GOT3 (cell line): ENCODE results near the gene EGR4.
"Not testable (repeated sequence)": the region's sequence is repeated elsewhere in the genome, so short reads cannot be mapped to it uniquely, and the experiment has no call there.

Experiments
- DNase-seq: peaks from one replicate; lab custom pipeline; 2025; ENCODE audit warnings: mixed read lengths; lab: John Stamatoyannopoulos, UW

Gene EGR4

DNA sequence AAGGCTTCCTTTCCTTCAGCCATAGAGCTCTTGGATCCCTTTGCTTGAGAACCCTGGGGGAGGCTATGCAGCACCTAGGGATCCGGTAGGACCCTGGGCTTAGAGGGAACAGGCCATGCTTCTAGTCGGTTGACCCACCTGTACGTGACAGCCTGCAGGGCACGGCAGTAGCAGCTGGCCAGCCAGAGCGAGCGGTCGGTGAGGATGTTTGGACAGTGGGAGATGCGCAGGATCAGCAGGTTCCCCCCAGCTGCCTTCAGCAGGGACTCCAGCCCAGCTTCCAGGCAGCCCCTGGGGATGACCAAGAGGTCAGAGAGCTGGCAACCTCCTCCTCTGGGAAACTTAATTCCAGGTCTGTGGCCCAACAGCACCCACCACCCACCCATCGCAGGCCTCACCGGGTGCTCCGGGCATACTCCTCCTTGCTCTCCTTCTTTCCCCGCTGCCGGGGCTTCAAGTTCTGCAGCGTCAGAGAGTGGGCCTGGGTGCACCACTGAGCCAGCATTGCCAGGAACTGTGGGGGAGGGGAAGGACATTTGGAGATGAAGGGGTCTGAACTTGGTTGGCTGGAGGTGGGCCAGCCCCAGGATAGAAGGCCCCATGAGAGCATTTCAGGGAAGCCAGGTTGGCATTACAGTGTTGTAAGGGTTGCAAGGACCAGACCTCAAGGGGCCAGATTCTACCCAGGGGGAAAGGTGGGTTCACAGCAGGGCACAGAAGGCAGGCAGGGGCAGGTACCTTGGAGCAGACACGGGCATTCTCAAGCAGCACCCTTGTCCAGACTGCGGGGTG lies 29.6 kb downstream of the EGR4 start:
- no peak for DNase-seq

DNA sequence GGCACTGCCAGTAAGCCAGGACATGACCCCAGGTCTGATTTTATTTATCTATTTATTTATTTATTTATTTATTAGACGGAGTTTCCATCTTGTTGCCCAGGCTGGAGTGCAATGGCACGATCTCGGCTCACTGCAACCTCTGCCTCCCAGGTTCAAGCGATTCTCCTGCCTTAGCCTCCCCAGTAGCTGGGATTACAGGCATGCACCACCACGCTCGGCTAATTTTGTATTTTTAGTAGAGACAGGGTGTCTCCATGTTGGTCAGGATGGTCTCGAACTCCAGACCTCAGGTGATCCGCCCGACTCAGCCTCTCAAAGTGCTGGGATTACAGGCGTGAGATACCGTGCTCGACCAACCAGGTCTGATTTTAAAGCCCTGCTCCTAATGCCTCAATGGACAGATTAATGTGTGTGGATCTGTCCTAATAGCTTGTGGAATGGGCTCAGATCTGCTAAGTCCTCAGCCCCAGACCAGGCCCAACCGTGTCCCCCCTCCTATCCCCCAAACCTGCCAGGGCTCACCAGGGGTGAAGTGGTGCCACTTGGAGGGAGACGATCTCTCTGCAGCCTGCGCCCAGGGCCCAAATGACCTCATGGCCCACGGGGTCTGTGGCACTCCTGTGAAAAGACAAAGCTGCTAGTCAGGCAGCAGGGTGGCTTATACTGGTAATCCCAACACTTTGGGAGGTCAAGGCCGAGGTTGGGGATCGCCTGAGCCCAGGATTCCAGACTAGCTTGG lies 30.5 kb downstream of the EGR4 start:
- DNase-seq: not testable (repeated sequence)

DNA sequence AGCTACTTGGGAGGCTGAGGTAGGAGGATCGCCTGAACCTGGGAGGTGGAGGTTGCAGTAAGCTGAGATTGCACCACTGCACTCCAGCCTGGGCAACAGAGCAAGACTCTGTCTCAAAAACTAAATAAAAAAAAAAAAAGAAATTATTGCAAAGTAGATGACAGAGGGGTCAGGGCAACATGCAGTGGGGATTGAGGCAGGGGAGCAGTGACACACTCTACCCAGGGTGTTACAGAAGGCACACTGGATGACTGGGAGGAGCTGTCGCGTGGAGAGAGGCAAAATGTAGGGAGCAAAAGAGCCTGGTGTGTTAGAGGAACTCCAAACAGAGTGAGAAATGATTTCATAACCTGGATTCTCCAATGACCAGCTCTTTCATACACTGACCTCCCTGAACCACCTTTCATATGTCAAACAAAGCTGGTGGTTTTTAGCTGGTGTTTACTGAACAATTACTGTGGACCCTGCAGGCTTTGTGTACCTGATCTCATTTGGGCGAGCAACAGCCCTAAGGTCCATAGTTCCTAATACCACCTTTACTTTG lies 31.2 kb downstream of the EGR4 start:
- DNase-seq: no peak

DNA sequence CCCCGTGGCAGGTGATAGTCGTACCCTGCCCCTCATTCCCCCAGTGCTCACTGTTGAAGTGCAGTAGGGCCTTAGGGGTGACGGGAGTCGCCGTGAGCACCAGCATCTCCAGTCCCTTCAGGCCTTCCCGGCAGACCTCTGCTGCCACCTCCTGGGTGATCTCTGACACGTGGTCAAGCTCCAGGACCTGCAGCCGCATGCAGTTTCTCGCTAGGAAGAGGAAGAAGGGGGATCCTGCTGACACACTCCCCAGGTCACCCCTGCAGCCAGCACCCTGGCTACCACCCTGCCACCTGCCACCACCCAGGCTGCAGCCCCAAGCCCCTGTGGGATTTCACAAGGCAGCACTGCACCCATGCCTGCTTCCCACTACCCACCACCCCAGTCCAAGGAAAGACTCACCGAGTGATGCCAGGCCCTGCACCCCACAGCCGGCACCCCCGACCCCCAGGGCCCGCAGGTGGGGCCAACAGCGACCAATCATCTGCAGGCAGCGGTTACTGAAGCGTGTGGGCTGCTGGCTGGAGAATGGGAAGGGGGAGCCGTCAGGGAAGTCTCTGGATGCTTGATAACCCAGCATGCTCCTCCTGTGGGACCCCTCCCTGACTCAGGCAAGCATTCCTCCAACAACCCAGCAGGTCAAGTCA lies 32.9 kb downstream of the EGR4 start:
- DNase-seq: no peak

DNA sequence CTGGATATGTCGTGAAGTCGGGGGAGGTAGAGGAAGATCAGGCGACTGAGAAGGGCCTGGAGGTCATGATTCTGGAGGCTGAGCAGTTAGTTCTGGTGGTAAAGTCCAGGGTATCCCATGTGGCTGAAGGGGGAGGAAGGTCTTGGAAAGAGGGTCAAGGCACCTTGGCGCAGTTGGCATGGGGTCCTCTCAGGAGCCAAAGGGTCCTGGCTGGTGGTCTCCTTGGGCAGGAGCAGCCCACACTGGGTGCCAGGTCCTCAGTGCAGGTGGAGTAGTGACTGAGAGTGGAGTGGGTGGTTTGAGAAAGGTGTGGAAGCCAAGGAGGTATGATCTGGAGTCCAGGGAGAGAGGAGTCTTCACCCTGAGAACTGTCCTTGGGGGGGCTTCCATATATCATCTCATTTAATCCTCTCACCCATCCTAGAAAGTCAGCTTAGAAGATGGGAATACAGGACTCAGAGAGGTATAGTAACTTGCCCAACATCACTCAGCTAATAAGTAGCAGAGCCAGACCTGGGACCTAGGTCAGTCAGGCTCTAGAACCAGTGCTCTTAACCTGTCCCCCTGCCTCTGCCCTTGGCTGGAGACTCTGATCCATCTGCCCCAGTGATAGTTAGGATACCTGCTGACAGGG lies 33.5 kb downstream of the EGR4 start:
- no peak for DNase-seq

DNA sequence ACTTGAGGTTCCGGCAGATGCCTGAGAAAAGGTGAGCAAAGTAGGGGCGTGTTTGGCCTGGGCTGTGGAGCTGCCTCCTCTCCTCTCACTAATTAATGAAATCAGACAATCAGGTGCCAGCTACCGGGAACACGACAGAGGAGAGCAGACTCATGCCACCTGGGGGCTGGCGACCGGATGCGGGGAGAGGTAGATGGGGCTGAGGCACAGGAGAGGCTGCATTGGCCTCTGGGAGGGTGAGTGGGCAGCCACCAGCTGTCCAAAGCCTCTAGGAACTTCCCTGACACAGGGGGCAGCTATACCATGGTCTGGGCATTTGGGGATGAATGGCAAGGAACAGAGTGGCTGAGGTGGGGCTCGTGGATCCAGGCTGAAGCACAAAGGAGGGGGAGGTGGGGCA lies 34.1 kb downstream of the EGR4 start:
- no peak for DNase-seq

DNA sequence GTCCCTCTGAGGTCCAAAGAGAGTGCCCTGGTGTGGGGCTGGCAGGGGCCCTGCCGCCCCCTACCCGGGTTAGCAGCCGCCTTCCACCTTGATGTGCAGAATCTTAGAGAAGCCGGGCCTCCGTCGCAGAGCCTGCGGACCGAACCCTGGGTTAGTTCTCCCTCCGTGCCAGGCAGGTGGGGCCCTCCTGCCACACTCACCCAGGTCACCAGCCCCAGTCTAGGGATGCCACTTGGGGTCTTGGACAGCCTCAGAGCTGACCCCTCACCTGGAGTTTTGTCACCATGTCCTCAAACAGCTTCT lies 34.5 kb downstream of the EGR4 start:
- no peak for DNase-seq

DNA sequence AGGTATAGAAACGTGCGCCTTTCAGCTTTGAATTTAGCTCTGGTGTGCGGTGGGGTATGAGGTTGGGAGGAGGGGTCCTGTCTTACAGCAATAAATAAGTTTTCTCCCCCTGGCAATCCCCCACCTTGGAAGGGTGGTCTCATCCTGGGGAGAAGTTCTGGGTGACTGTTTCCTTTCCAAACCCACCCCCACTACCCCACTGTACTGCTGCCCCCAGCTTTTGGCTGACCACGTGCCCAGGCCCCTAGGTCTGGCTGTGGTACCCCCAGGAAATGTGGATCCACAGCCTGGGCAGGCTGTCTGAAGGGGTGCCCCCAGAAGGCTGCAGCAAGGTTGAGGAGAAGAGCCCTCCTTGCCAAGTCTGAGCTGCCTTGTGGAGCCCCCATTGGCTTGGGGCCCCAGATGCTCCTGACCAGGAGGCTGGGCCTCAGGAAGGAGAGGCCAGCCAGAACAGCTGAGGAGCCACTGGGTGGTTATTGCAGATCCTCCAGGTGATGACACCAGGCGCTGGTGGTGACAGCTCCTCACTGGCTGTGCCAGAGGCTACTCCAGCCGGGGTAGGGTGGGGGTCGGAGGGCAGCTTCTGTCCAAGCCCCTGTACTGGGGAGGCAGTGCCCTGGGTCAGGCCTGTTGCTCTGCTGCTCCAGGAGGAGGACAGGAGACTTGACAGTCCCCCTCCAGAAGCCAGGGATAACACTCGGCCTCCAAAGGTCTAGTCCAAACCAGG lies 35.0 kb downstream of the EGR4 start:
- no peak for DNase-seq

DNA sequence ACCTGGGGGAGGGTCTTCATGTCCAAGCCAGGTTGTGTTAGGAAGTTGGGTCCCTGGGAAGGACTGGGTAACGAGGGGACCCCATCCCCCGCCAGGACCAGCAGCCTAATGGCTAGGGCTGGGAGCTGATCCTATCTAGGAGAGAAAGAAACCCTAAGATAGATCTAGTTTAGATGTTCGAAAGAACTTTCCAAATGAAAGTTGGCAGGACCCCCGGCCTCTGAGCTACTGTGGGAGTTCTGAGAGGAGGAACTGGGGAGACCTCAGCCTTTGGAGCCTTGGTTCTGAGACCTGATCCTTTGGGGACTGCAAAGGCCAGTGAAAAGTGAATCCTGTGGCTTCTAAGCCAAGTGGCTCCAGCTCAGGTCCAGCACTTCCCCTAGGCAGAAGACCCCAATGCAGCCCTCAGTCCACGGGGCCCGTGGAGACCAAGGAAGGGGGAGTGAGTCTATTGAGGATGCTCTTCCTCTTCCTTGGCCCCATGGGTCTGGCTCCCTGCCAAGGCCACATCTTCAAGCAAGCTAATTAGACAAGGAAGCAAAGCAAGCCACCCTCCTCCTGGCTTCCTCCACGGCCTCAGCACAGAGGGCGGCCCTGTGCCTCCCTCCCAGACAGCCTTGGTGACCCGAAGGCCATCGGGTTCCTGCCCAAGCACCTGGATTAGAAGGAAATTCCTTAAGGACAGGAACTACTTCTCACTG lies 35.8 kb downstream of the EGR4 start:
- DNase-seq: no peak

DNA sequence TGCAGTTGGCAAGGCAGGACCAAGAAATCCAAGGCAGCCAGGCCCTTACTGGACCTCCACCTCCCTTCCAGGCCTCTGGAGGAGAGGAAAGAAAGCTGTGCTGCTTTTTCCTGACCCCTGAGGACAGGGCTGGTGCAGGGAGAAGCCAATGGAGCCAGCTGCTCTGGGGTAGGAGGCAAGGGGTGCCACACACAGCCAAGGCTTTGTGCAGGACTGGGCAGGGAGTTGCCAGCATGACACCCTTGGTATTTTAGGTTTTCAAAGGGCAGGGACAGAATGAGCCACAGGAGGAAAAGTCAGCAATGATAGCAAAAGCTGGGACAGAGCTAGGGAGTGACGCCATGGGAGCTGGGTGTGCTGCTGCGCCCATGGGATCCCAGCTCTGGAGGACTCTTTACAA lies 36.3 kb downstream of the EGR4 start:
- DNase-seq: no peak

DNA sequence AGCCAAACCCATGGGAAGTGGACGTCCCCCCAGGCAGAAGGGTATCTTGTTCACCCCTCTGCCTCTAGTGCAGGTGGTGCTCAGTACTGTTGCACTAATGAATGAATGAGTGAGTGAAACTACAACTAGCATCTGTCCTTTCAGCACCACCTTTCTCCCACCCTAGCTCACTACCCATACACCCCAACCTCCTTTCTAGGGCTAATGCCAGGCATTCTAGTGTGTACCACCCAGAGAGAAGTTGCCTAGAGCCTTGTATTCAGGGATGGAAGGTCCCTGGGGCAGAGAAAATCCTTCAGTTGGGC lies 36.8 kb downstream of the EGR4 start:
- DNase-seq: no peak

DNA sequence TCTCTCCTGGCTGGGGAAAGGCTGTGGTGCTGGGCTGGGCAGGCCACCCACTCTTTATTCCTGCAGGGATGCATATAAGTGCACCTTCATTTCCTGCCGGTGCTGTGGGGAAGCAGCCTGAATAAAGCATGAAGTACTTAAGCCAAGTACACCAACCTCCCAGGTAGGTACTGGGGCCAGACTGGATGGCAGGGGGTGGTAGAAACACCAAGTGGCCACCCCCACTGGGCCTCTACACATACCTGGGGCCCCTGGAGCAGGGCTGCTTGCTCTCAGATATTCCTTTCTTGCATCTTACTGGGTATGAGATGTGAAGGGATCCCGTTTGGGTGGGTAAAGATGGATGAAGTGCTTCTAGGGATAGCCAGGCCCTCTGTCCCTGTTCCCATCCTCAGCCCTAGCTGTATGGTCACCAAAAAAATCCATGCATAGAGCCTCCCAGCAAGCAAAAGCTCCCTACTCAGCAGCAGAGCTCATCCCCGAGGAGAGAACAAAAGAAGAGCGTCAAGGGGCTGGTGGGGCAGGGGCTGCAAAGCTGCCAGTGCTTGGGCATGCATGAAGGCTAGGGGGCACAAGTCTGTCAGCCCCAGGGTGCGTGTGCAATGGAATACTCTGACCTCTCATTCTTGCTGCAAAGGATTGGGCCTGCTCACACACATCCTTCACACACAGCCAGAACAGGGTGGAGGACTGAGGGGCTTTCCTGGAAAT lies 37.3 kb downstream of the EGR4 start:
- no peak for DNase-seq

DNA sequence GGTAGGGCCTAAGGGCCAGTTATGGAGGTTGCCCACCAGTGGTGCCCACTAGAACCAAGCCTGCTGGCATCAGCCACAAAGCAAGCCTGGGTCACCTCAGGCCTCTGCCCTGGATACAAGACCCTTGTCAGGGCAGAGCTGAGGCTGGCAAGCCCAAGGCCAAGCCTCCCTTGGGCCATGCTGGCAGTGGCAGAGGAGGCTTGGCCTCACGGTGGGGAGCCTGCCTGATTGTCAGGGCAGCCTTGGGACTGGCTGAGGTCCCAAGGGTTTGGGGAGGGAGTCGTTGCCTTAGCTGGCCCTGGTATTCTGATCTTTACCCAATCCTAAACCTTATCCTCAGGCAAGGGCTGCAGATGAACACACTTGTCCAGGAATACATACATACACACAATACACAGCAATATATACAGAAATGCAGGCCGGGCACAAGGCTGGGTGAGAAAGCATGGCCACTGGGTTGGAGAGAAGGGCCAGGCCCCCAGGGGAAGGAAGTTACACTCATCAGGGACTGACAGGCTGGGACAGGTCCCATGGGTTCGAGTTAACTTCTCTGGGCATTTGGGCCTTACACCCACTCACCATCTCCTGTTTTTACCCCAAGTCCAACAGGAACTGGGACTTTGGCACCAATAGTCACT lies 38.2 kb downstream of the EGR4 start:
- DNase-seq: no peak

DNA sequence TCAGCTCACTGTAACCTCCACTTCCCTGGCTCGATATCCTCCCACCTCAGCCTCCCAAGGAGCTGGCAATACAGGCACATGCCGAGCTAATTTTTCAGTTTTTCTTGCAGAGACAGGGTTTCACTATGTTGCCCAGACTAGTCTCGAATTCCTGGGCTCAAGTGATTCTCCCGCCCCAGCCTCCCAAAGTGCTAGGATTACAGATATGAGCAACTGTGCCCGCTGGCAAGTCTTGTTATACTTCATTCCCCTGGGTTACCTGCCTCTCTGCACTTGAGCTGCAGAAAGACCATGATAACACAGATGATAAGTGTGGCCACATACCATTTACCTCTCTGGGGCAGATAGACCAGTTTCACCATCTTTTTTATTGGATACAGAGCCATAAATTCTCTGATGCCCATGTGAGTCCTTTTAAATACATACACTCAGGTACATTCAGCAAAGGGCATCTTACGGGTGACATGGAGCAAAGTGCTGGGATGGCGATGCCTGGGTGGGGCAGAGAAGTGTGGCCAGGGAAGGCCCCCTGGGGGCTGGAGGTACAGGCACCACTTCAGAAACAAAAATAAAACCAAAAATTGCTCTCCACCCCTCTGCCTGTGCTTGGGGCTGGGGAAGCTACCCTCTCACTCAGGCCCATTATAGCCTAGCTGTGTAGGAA lies 38.9 kb downstream of the EGR4 start:
- no peak for DNase-seq

DNA sequence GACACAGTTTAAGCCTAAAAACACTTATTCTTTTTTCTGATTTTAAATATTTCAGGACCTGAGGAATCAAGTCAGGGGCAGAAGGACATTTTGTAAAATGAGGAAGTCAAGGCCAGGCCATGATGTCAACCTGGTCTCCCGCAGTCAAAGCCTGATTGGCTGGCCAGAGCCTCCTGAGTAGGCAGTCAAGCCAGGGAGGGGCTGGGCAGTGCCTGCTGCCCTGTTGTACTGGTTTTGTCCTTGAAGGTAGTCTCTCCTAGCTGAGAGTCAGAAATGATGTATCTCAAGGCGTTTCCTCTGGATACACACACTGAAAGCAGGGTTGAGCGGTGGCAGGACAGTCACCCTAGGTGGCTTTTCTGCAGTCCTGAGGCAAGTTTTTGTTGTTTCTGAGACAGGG lies 39.4 kb downstream of the EGR4 start:
- DNase-seq: no peak

DNA sequence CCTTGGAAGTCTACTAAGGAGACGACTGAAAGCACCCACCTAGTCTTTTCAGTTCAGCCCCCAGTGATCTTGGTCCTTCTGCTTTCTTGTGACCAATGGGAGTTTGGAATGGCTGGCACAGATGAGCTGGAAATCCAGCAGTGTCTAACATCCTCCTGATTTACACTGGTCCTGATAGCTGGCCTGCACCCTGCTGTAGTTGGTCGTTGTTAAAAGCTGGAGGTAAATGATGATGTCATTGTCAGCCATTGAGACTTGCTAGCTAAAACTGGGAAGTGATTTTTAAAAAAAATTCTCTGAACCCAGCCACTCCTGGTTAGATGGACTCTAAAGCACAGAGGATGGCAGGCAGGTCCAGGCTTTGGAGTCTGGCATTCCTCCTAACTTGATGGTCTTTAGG lies 39.9 kb downstream of the EGR4 start:
- DNase-seq: no peak

DNA sequence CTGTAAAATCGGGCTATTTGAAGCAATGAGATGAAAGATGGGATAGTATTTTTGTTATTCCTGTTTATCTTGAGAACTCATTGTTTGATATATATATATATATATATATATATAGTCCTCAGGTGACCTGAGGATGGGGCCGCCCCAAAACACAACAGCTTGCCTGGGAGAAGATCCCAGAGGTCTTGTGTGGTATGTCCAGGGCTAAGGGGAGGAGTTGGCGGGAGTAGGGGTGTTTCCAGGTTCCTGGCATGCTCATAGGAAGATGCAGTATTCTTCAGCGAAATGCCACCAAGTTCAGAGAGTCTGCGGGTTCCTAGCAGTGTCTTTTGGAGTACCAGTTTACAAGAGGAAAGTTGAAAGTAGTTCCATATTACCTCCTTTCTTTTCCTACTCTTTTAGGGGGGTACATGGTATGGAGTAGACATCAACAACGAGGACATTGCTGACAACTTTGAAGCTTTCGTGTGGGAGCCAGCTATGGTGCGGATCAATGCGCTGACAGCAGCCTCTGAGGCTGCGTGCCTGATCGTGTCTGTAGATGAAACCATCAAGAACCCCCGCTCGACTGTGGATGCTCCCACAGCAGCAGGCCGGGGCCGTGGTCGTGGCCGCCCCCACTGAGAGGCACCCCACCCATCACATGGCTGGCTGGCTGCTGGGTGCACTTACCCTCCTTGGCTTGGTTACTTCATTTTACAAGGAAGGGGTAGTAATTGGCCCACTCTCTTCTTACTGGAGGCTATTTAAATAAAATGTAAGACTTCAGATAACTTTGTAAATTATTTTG lies 40.9 kb downstream of the EGR4 start:
- DNase-seq: no peak

DNA sequence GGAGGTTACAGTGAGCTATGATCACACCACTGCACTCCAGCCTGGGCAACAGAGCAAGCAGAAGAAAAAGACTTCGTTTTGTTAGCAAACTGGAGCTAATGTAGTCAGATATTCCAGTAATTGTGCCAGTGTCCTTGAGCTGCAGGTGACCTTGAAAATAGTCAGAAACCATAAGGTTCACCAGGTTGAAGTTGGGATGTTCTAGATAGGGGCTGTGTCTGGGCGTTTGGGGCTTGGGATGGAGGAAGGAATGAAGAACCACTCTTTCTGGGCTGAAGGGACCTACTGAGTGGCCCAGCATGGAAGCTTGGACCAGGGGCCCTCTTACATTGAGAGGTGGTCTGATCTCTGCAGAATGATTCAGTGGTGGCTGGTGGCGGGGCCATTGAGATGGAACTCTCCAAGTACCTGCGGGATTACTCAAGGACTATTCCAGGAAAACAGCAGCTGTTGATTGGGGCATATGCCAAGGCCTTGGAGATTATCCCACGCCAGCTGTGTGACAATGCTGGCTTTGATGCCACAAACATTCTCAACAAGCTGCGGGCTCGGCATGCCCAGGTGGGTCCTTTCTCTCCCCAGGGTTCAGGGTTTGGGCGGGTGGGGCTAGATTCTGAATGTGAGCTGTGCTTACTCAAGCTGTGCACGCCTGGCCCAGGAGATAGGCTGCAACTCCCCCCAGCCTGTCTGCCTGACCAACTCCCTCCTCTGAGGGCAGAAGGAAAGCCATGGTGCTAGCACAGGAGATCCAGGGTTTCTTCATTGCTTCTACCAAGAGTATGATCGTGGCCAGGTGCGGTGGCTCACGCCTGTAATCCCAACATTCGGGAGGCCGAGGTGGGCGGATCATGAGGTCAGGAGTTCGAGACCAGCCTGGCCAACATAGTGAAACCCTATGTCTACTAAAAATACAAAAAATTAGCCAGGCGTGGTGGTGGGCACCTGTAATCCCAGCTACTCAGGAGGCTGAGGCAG lies 42.2 kb downstream of the EGR4 start:
- DNase-seq: no peak
